Measurements from ENCODE around the gene TRPM6.

The TRPM6 gene

GRCh38 chr9:74887041-74887980 is at the start of gene TRPM6:
Gene TRPM6 (minus strand): TSS chr9:74887921. CDS start chr9:74887856, 65 bp downstream.
- Histone ChIP-seq H3K9ac (ENCODE audit: low read length) (no peak within 1 kb of the TSS), H3K4me1 (ENCODE audit: low read length) (no peaks in the 10 kb centered on the region), H3K4me3 (ENCODE audit: low read length) (no peak within 1 kb of the TSS), H3K36me3 (replicated peaks; ENCODE audit: low read depth, low read length) (no peaks in the 10 kb centered on the region), H2AFZ (ENCODE audit: low read depth, low read length) (no peak within 1 kb of the TSS), H3K4me2 (ENCODE audit: low read length) (no peak within 1 kb of the TSS), H3K79me2 (ENCODE audit: low read length) (no peaks in the 10 kb centered on the region), H3K27ac (ENCODE audit: low read length) (no peak within 1 kb of the TSS), H3K27me3 (ENCODE audit: low read depth, low read length) (no peaks in the 10 kb centered on the region), H4K20me1 (ENCODE audit: insufficient read depth, low read length) (no peaks in the 10 kb centered on the region), H3K9me3 (ENCODE audit: insufficient read depth, low read length) (no peaks in the 10 kb centered on the region)
- no peak for TF ChIP-seq CTCF (IDR thresholded peaks at IDR 0.05; ENCODE audit: low read depth, low read length)
- no peak for TF ChIP-seq EZH2phosphoT487 (IDR thresholded peaks at IDR 0.05; ENCODE audit: low read depth)

- H3K4me1 ChIP-seq (ENCODE audit: low read length), result no peaks in the 10 kb centered on the region
- H2AFZ ChIP-seq (ENCODE audit: low read depth, low read length), result no peak overlapping the region
- H3K4me2 ChIP-seq (ENCODE audit: low read length), result no peak overlapping the region
- no peak overlapping the region for H3K4me3 ChIP-seq (ENCODE audit: low read length)
- H3K9me3 ChIP-seq (ENCODE audit: insufficient read depth, low read length), result no peaks in the 10 kb centered on the region
- no peaks in the 10 kb centered on the region for H4K20me1 ChIP-seq (ENCODE audit: insufficient read depth, low read length)
- no peaks in the 10 kb centered on the region for H3K36me3 ChIP-seq (replicated peaks; ENCODE audit: low read depth, low read length)
- H3K9ac ChIP-seq (ENCODE audit: low read length), result no peak overlapping the region
- no peak overlapping the region for H3K27ac ChIP-seq (ENCODE audit: low read length)
- no peaks in the 10 kb centered on the region for H3K27me3 ChIP-seq (ENCODE audit: low read depth, low read length)
- no peak for TF ChIP-seq EZH2phosphoT487 (IDR thresholded peaks at IDR 0.05; ENCODE audit: low read depth)
- no peak for TF ChIP-seq CTCF (IDR thresholded peaks at IDR 0.05; ENCODE audit: low read depth, low read length)
- no peaks in the 10 kb centered on the region for H3K79me2 ChIP-seq (ENCODE audit: low read length)
Observed at GRCh38 chr9:74935008-74935407, 47.3 kb upstream of the TRPM6 start.

GRCh38 chr9:74921737-74922136 is 34.0 kb upstream of the TRPM6 start:
- no peaks in the 10 kb centered on the region for H3K9me3 ChIP-seq (ENCODE audit: insufficient read depth, low read length)
- H3K79me2 ChIP-seq (ENCODE audit: low read length), result no peaks in the 10 kb centered on the region
- H3K27me3 ChIP-seq (ENCODE audit: low read depth, low read length), result no peaks in the 10 kb centered on the region
- no peak overlapping the region for H2AFZ ChIP-seq (ENCODE audit: low read depth, low read length)
- no peak overlapping the region for H3K27ac ChIP-seq (ENCODE audit: low read length)
- no peaks in the 10 kb centered on the region for H4K20me1 ChIP-seq (ENCODE audit: insufficient read depth, low read length)
- no peak overlapping the region for H3K9ac ChIP-seq (ENCODE audit: low read length)
- H3K36me3 ChIP-seq (replicated peaks; ENCODE audit: low read depth, low read length), result no peaks in the 10 kb centered on the region
- no peak overlapping the region for H3K4me2 ChIP-seq (ENCODE audit: low read length)
- H3K4me3 ChIP-seq (ENCODE audit: low read length), result no peak overlapping the region
- H3K4me1 ChIP-seq (ENCODE audit: low read length), result no peaks in the 10 kb centered on the region
- TF ChIP-seq CTCF (IDR thresholded peaks at IDR 0.05; ENCODE audit: low read depth, low read length) (no peak), EZH2phosphoT487 (IDR thresholded peaks at IDR 0.05; ENCODE audit: low read depth) (no peak)

- H3K79me2 ChIP-seq (ENCODE audit: low read length), result no peaks in the 10 kb centered on the region
- H3K4me3 ChIP-seq (ENCODE audit: low read length), result no peak overlapping the region
- H2AFZ ChIP-seq (ENCODE audit: low read depth, low read length), result no peak overlapping the region
- H3K27me3 ChIP-seq (ENCODE audit: low read depth, low read length), result no peaks in the 10 kb centered on the region
- no peak overlapping the region for H3K4me2 ChIP-seq (ENCODE audit: low read length)
- no peaks in the 10 kb centered on the region for H3K4me1 ChIP-seq (ENCODE audit: low read length)
- no peaks in the 10 kb centered on the region for H3K36me3 ChIP-seq (replicated peaks; ENCODE audit: low read depth, low read length)
- H4K20me1 ChIP-seq (ENCODE audit: insufficient read depth, low read length), result no peaks in the 10 kb centered on the region
- TF ChIP-seq EZH2phosphoT487 (IDR thresholded peaks at IDR 0.05; ENCODE audit: low read depth), result no peak
- no peak for TF ChIP-seq CTCF (IDR thresholded peaks at IDR 0.05; ENCODE audit: low read depth, low read length)
- H3K9ac ChIP-seq (ENCODE audit: low read length), result no peak overlapping the region
- H3K9me3 ChIP-seq (ENCODE audit: insufficient read depth, low read length), result no peaks in the 10 kb centered on the region
- no peak overlapping the region for H3K27ac ChIP-seq (ENCODE audit: low read length)
Observed at GRCh38 chr9:74920944-74921626, 33.4 kb upstream of the TRPM6 start.

Data from OCI-LY3 (cell line).